Right lobe of liver (tissue), 4 donors: ENCODE measurements around the gene APBA2.

Experiments used
- CTCF ChIP-seq, 4 donors: fragments of 200-600 bp in 3 of 4; fragments of 450-650 bp in 1 of 4; IDR thresholded peaks; one replicate each; pipeline versions ENCODE4 v1.5.1 to v1.8.0; 2016 to 2022; ENCODE audit warnings: antibody characterized with exemption in 4 of 4, mild to moderate bottlenecking in 2 of 4
- POLR2A ChIP-seq: fragments of 450-650 bp; IDR thresholded peaks from one replicate; pipeline ENCODE4 v1.6.1; 2017; ENCODE audit warnings: antibody characterized with exemption, mild to moderate bottlenecking
- donor health status: DM: no; HTN: no; CAD: no.
- donor health status: DM: no; HTN: no; CAD: no.
- donor health status: DM: no; HTN: yes; CAD: no.

- TF ChIP-seq CTCF (IDR thresholded peaks at IDR 0.05) = no peak
- TF ChIP-seq POLR2A = no peak
Measured at GRCh38 chr15:28977377-28978010, 91.7 kb downstream of the APBA2 start.
